Measurements from ENCODE around the gene MEGF10.

Gene MEGF10

GRCh38 chr5:127411381-127411780, 120.8 kb downstream of the MEGF10 start:
- Histone ChIP-seq H3K27ac (ENCODE audit: low read depth, low read length) (no peak overlapping the region), H3K36me3 (ENCODE audit: control insufficient read depth, insufficient read depth, low read length) (no peaks in the 10 kb centered on the region), H3K4me3 (ENCODE audit: low read length) (no peak overlapping the region), H3K4me1 (ENCODE audit: control insufficient read depth, insufficient read depth, low read length) (no peaks in the 10 kb centered on the region), H3K27me3 (ENCODE audit: control insufficient read depth, insufficient read depth, low read length) (no peaks in the 10 kb centered on the region), H3K9ac (ENCODE audit: low read length) (no peak overlapping the region)

- Histone ChIP-seq H3K27ac (ENCODE audit: low read depth, low read length) (no peak overlapping the region), H3K4me3 (ENCODE audit: low read length) (no peak overlapping the region), H3K4me1 (ENCODE audit: control insufficient read depth, insufficient read depth, low read length) (no peaks in the 10 kb centered on the region), H3K27me3 (ENCODE audit: control insufficient read depth, insufficient read depth, low read length) (no peaks in the 10 kb centered on the region), H3K36me3 (ENCODE audit: control insufficient read depth, insufficient read depth, low read length) (no peaks in the 10 kb centered on the region), H3K9ac (ENCODE audit: low read length) (no peak overlapping the region)
Measured at GRCh38 chr5:127412698-127413097, 122.1 kb downstream of the MEGF10 start.

- H3K36me3 ChIP-seq (ENCODE audit: control insufficient read depth, insufficient read depth, low read length) = no peaks in the 10 kb centered on the region
- no peak overlapping the region for H3K27ac ChIP-seq (ENCODE audit: low read depth, low read length)
- H3K9ac ChIP-seq (ENCODE audit: low read length) = no peak overlapping the region
- H3K27me3 ChIP-seq (ENCODE audit: control insufficient read depth, insufficient read depth, low read length) = no peaks in the 10 kb centered on the region
- H3K4me3 ChIP-seq (ENCODE audit: low read length) = no peak overlapping the region
- H3K4me1 ChIP-seq (ENCODE audit: control insufficient read depth, insufficient read depth, low read length) = no peaks in the 10 kb centered on the region
Measured at GRCh38 chr5:127415034-127415433, 124.4 kb downstream of the MEGF10 start.

- Histone ChIP-seq H3K27ac (ENCODE audit: low read depth, low read length) (no peak overlapping the region), H3K9ac (ENCODE audit: low read length) (no peak overlapping the region), H3K4me3 (ENCODE audit: low read length) (no peak overlapping the region), H3K27me3 (ENCODE audit: control insufficient read depth, insufficient read depth, low read length) (no peaks in the 10 kb centered on the region), H3K4me1 (ENCODE audit: control insufficient read depth, insufficient read depth, low read length) (no peaks in the 10 kb centered on the region), H3K36me3 (ENCODE audit: control insufficient read depth, insufficient read depth, low read length) (no peaks in the 10 kb centered on the region)
Measured at GRCh38 chr5:127416906-127417305, 126.3 kb downstream of the MEGF10 start.

GRCh38 chr5:127417528-127417927, 126.9 kb downstream of the MEGF10 start:
- Histone ChIP-seq H3K36me3 (ENCODE audit: control insufficient read depth, insufficient read depth, low read length) (no peaks in the 10 kb centered on the region), H3K27ac (ENCODE audit: low read depth, low read length) (no peak overlapping the region), H3K4me3 (ENCODE audit: low read length) (no peak overlapping the region), H3K27me3 (ENCODE audit: control insufficient read depth, insufficient read depth, low read length) (no peaks in the 10 kb centered on the region), H3K4me1 (ENCODE audit: control insufficient read depth, insufficient read depth, low read length) (no peaks in the 10 kb centered on the region), H3K9ac (ENCODE audit: low read length) (no peak overlapping the region)

DNA sequence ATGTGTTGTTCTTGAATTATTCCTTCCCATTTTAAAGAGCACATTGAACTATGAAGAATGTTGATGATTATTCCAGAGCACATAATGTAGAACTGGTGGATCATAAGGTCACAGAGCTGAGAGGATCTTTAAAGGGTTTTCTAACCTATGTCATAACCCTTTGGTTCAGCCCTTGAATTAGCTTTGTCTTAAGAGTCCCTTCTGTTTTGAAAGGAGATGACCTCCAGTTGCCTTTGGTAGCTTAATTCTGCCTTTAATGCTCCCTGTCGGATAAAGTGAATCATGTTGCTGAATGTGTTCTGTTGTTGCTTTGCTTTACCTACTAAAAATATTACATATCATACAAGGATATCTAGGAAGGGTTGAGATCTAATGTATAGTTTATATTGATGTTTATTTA, 127.8 kb downstream of the MEGF10 start:
- no peaks in the 10 kb centered on the region for H3K4me1 ChIP-seq (ENCODE audit: control insufficient read depth, insufficient read depth, low read length)
- no peak overlapping the region for H3K27ac ChIP-seq (ENCODE audit: low read depth, low read length)
- H3K9ac ChIP-seq (ENCODE audit: low read length) = no peak overlapping the region
- no peaks in the 10 kb centered on the region for H3K27me3 ChIP-seq (ENCODE audit: control insufficient read depth, insufficient read depth, low read length)
- H3K4me3 ChIP-seq (ENCODE audit: low read length) = no peak overlapping the region
- H3K36me3 ChIP-seq (ENCODE audit: control insufficient read depth, insufficient read depth, low read length) = no peaks in the 10 kb centered on the region

DNA sequence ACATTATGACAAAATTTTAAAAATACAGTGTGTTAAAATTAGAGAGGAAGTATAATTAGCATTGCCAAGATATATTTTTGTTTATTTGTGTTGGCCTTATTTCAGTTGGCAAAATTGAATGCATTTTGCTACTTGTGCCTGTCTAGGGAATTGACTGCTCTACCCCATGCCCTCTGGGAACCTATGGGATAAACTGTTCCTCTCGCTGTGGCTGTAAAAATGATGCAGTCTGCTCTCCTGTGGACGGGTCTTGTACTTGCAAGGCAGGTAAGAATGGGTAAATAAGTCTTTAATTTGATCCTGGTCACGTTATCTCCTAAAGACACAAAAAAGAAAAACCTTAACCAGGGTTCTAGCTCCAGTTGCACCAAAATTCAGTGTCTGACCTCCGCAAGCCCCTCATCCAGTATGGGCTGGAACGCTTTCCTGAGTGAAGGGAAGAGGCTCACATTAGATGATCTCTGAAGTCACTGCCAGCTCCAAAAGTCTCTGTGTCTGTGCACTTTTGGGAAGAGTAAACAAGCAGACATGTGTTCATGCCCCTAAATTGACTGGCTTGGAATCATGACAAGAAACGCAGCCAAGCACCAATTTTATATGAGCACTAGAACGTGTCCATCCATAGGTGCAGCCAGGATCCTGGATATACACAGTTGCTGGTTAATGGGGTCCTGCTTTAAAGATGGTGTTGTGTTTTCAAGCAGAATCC, 128.5 kb downstream of the MEGF10 start:
- H3K27ac ChIP-seq (ENCODE audit: low read depth, low read length) = no peak overlapping the region
- H3K27me3 ChIP-seq (ENCODE audit: control insufficient read depth, insufficient read depth, low read length) = no peaks in the 10 kb centered on the region
- no peaks in the 10 kb centered on the region for H3K36me3 ChIP-seq (ENCODE audit: control insufficient read depth, insufficient read depth, low read length)
- H3K4me3 ChIP-seq (ENCODE audit: low read length) = no peak overlapping the region
- no peak overlapping the region for H3K9ac ChIP-seq (ENCODE audit: low read length)
- H3K4me1 ChIP-seq (ENCODE audit: control insufficient read depth, insufficient read depth, low read length) = no peaks in the 10 kb centered on the region

DNA sequence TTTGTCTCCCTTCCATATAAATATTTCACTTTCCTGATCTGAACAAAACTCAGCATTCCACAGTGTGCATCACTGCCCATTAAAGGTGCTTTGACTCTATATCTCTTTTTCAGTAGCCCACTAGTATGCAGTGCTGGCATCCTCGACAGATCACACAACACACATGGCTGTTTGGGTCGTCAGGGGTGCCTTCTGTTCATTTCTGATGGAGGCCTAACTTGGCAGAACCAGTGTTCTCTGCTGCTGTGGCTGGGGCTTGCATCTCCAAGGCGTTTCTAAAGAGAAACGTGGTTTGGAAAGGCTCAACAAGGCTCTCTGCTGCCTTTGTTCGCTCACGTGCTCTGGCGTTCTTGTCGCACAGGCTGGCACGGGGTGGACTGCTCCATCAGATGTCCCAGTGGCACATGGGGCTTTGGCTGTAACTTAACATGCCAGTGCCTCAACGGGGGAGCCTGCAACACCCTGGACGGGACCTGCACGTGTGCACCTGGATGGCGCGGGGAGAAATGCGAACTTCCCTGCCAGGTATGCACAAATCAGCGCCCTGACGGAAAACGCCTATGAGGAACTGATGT, 129.2 kb downstream of the MEGF10 start:
- no peaks in the 10 kb centered on the region for H3K4me1 ChIP-seq (ENCODE audit: control insufficient read depth, insufficient read depth, low read length)
- no peaks in the 10 kb centered on the region for H3K27me3 ChIP-seq (ENCODE audit: control insufficient read depth, insufficient read depth, low read length)
- no peaks in the 10 kb centered on the region for H3K36me3 ChIP-seq (ENCODE audit: control insufficient read depth, insufficient read depth, low read length)
- H3K4me3 ChIP-seq (ENCODE audit: low read length) = no peak overlapping the region
- H3K27ac ChIP-seq (ENCODE audit: low read depth, low read length) = no peak overlapping the region
- H3K9ac ChIP-seq (ENCODE audit: low read length) = no peak overlapping the region

DNA sequence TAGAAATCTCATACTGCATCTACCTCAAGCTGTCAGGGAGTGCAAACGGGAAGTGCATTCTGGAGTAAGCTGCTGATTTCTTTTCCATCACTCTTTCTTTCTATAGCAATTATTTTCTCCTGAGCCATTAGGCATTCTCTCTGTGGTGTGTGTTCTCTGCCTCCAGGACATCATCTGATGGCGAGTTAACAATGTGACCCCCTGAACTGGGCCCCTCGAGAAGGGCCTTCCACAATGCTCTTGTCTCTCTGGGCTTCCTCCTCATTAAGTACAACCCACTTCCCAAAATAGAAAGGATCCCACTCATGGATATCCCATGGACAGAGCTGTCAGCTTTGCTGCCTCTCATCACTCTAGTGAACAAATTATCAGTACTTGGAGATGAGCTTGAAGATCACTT, 130.2 kb downstream of the MEGF10 start:
- no peak overlapping the region for H3K27ac ChIP-seq (ENCODE audit: low read depth, low read length)
- H3K36me3 ChIP-seq (ENCODE audit: control insufficient read depth, insufficient read depth, low read length) = no peaks in the 10 kb centered on the region
- H3K4me3 ChIP-seq (ENCODE audit: low read length) = no peak overlapping the region
- no peak overlapping the region for H3K9ac ChIP-seq (ENCODE audit: low read length)
- H3K4me1 ChIP-seq (ENCODE audit: control insufficient read depth, insufficient read depth, low read length) = no peaks in the 10 kb centered on the region
- H3K27me3 ChIP-seq (ENCODE audit: control insufficient read depth, insufficient read depth, low read length) = no peaks in the 10 kb centered on the region

- no peak overlapping the region for H3K9ac ChIP-seq (ENCODE audit: low read length)
- H3K36me3 ChIP-seq (ENCODE audit: control insufficient read depth, insufficient read depth, low read length) = no peaks in the 10 kb centered on the region
- H3K27me3 ChIP-seq (ENCODE audit: control insufficient read depth, insufficient read depth, low read length) = no peaks in the 10 kb centered on the region
- H3K4me1 ChIP-seq (ENCODE audit: control insufficient read depth, insufficient read depth, low read length) = no peaks in the 10 kb centered on the region
- no peak overlapping the region for H3K4me3 ChIP-seq (ENCODE audit: low read length)
- H3K27ac ChIP-seq (ENCODE audit: low read depth, low read length) = no peak overlapping the region
Measured at GRCh38 chr5:127421471-127421870, 130.9 kb downstream of the MEGF10 start.

DNA sequence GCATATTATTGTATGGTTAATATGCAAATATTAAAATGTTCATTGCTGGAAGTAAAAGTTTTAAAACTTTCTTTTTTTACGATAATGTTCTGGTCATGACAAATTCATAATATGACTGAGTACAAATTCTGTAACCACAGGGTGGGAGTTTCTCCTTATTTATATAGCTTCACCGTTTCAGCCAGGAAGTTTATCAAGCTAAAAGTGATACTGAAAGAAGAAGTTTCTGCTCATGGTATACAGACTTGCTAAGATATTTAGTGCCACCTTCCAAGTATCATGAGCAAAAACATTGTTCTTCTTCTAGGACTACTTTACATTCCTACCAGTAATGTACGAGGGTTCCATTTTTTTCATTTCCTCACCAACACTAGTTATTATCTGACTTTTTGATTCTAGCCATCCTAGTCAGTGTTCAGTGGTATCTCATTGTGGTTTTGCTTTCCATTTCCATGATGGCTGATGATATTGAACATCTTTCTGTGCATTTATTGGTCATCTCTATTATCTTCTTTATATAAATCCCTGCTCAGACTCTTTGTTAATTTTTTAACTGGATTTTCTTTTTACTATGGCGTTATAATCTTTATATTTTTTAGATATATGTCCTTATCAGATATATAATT, 132.7 kb downstream of the MEGF10 start:
- Histone ChIP-seq H3K9ac (ENCODE audit: low read length) (no peak overlapping the region), H3K27ac (ENCODE audit: low read depth, low read length) (no peak overlapping the region), H3K4me1 (ENCODE audit: control insufficient read depth, insufficient read depth, low read length) (peaks cover 2% of the 10 kb centered on the region), H3K4me3 (ENCODE audit: low read length) (no peak overlapping the region), H3K27me3 (ENCODE audit: control insufficient read depth, insufficient read depth, low read length) (no peaks in the 10 kb centered on the region), H3K36me3 (ENCODE audit: control insufficient read depth, insufficient read depth, low read length) (no peaks in the 10 kb centered on the region)

DNA sequence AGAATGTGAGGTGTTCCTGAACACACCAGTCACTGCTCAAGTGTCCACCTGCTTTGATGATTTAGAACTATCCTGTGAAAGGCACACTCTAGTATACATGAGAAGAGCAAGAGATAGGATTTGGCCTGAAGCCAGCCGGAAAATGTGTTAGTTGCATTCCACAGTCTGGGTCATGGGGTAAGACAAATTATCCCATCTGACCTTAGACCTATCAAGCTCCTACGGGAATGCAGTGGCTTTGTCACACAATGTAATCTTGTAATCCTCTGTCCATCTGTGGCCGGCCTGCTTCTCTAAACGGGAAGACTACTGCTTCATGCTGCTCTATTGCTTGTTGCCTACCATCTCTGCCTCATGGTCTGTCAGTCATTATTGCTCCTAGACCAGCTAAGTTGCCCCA, 134.4 kb downstream of the MEGF10 start:
- Histone ChIP-seq H3K4me3 (ENCODE audit: low read length) (no peak overlapping the region), H3K9ac (ENCODE audit: low read length) (no peak overlapping the region), H3K4me1 (ENCODE audit: control insufficient read depth, insufficient read depth, low read length) (peaks cover 2% of the 10 kb centered on the region), H3K36me3 (ENCODE audit: control insufficient read depth, insufficient read depth, low read length) (no peaks in the 10 kb centered on the region), H3K27ac (ENCODE audit: low read depth, low read length) (no peak overlapping the region), H3K27me3 (ENCODE audit: control insufficient read depth, insufficient read depth, low read length) (no peaks in the 10 kb centered on the region)

- no peak overlapping the region for H3K27ac ChIP-seq (ENCODE audit: low read depth, low read length)
- H3K9ac ChIP-seq (ENCODE audit: low read length) = no peak overlapping the region
- no peaks in the 10 kb centered on the region for H3K27me3 ChIP-seq (ENCODE audit: control insufficient read depth, insufficient read depth, low read length)
- H3K36me3 ChIP-seq (ENCODE audit: control insufficient read depth, insufficient read depth, low read length) = no peaks in the 10 kb centered on the region
- H3K4me1 ChIP-seq (ENCODE audit: control insufficient read depth, insufficient read depth, low read length) = peaks cover 2% of the 10 kb centered on the region
- H3K4me3 ChIP-seq (ENCODE audit: low read length) = no peak overlapping the region
Measured at GRCh38 chr5:127425868-127426267, 135.3 kb downstream of the MEGF10 start.
